OCI-LY1 (cell line): ENCODE measurements around the gene HSFX3.

ENCODE experiments used
- CTCF ChIP-seq: fragments of 200-600 bp; sonication (generic), shearing (Covaris generic); IDR thresholded peaks from 2 replicates; pipeline ENCODE4 v1.5.1; 2017; ENCODE audit warnings: mild to moderate bottlenecking, antibody characterized with exemption, low read length, moderate library complexity, mixed read lengths
- EZH2 ChIP-seq: fragments of 200-600 bp; sonication (generic), shearing (Covaris generic); IDR thresholded peaks from 2 replicates; pipeline ENCODE4 v1.8.0; 2017; ENCODE audit warnings: borderline replicate concordance, mixed run types, mild to moderate bottlenecking, antibody characterized with exemption, low read length, moderate library complexity, mixed read lengths

GRCh38 chrX:149516604-149517003 is 33.1 kb downstream of the HSFX3 start:
- TF ChIP-seq CTCF: no peak
- no peak for TF ChIP-seq EZH2
